K562 (cell line): ENCODE data around the gene IDUA.

ENCODE experiments used
- ATF7 ChIP-seq: fragments of 450-650 bp; IDR thresholded peaks from 2 replicates; pipeline ENCODE4 v1.7.1; 2014; ENCODE audit warnings: mild to moderate bottlenecking, moderate library complexity
- CBFA2T3 ChIP-seq: fragments of 450-650 bp; IDR thresholded peaks from 2 replicates; pipeline ENCODE4 v1.6.1; 2017
- CTCF ChIP-seq, 3 experiments: IDR thresholded peaks in 2 of 3; conservative IDR thresholded peaks in 1 of 3; 2 replicates each; pipeline ENCODE4 v1.5.1; 2011 to 2012; ENCODE audit warnings: low read length in 3 of 3, mild to moderate bottlenecking in 3 of 3, control low read depth in 2 of 3, improper control_type of control experiment in 1 of 3, inconsistent platforms in 1 of 3, low read depth in 1 of 3, mixed read lengths in 1 of 3, moderate library complexity in 1 of 3; ENCODE audit not compliant: insufficient read depth in 2 of 3
- GABPB1 ChIP-seq: sonication (generic); formaldehyde crosslinking; IDR thresholded peaks from 2 replicates; pipeline ENCODE4 v1.8.0; 2022; ENCODE audit warnings: mild to moderate bottlenecking, missing genetic modification reagents
- NFRKB ChIP-seq: fragments of 450-650 bp; IDR thresholded peaks from 2 replicates; pipeline ENCODE4 v1.6.1; 2016; ENCODE audit warnings: low read depth
- TAF7 ChIP-seq: fragments of 450-650 bp; IDR thresholded peaks from 2 replicates; pipeline ENCODE4 v1.6.1; 2016; ENCODE audit warnings: missing genetic modification characterization, missing compliant biosample characterization

GRCh38 chr4:959338-960139 lies 27.3 kb upstream of the IDUA start:
- TF ChIP-seq GABPB1 (CRISPR knock-in tag) (no peak), ATF7 (no peak), TAF7 (tag) (no peak), CBFA2T3 (no peak), NFRKB (no peak), CTCF (IDR thresholded peaks at IDR 0.05 in 2 of 3, conservative IDR thresholded peaks at IDR 0.05 in 1 of 3; ENCODE audit: insufficient read depth in 2 of 3, low read depth in 1 of 3, low read length in 3 of 3) (no peak)
